Tibial artery (tissue), 4 donors: Measurements from ENCODE around the gene MORC4.
"Not testable (repeated sequence)": the region's sequence is repeated elsewhere in the genome, so short reads cannot be mapped to it uniquely, and the experiment has no call there.

ENCODE experiments used
- DNase-seq, 2 donors: peaks; one replicate each; pipeline ENCODE4 v3.0.0-alpha.2; 2019
- H3K27ac ChIP-seq, 2 donors: fragments of 200-600 bp; sonication (generic) in 1 of 2; 1 replicate in 1 of 2; 2 replicates in 1 of 2; pipeline ENCODE4 v1.5.1; 2018 to 2019; ENCODE audit warnings: mild to moderate bottlenecking in 1 of 2
- H3K27me3 ChIP-seq, 2 donors: fragments of 200-600 bp; sonication (generic) in 1 of 2; one replicate each; pipeline versions ENCODE4 v1.5.1 to v1.6.0; 2016 to 2019
- H3K36me3 ChIP-seq, 3 donors: fragments of 200-600 bp; sonication (generic) in 2 of 3; one replicate each; pipeline ENCODE4 v1.5.1; 2016 to 2019; ENCODE audit warnings: mild to moderate bottlenecking in 2 of 3
- H3K4me1 ChIP-seq, 4 donors: fragments of 200-600 bp; sonication (generic) in 2 of 4; 1 replicate in 3 of 4; 2 replicates in 1 of 4; pipeline ENCODE4 v1.5.1; 2016 to 2019
- H3K4me3 ChIP-seq, 2 donors: fragments of 200-600 bp; sonication (generic) in 1 of 2; 1 replicate in 1 of 2; 2 replicates in 1 of 2; pipeline ENCODE4 v1.5.1; 2018 to 2019; ENCODE audit warnings: mild to moderate bottlenecking in 2 of 2
- H3K9me3 ChIP-seq, 3 donors: fragments of 200-600 bp; sonication (generic) in 1 of 3; one replicate each; pipeline ENCODE4 v1.5.1; 2016 to 2019
- CTCF ChIP-seq, 2 experiments: fragments of 200-600 bp in 1 of 2; fragments of 450-650 bp in 1 of 2; IDR thresholded peaks; one replicate each; pipeline ENCODE4 v1.5.1; 2017 to 2019; ENCODE audit warnings: antibody characterized with exemption in 2 of 2, mild to moderate bottlenecking in 1 of 2, moderate library complexity in 1 of 2
- intact Hi-C: fragments of 100-400 bp; cut with DNase I; formaldehyde crosslinking; loops from one replicate; pipeline ENCODE4 v1.15.0; 2023; ENCODE audit warnings: low total_unique reads

Gene MORC4

GRCh38 chrX:106976416-106976815 is 23.6 kb downstream of the MORC4 start:
- no peaks in the 10 kb centered on the region for H3K4me1 ChIP-seq

GRCh38 chrX:106973433-106974149 is 26.4 kb downstream of the MORC4 start:
- no peaks in the 10 kb centered on the region for H3K27me3 ChIP-seq
- H3K36me3 ChIP-seq = peaks cover 0 to 5% (median 0%) of the 10 kb centered on the region in 3 donors
- H3K27ac ChIP-seq = no peak overlapping the region
- no peak overlapping the region for H3K4me3 ChIP-seq
- no peaks in the 10 kb centered on the region for H3K9me3 ChIP-seq
- intact Hi-C loops = no loop called here
- no peaks in the 10 kb centered on the region for H3K4me1 ChIP-seq
- no peak for TF ChIP-seq CTCF (IDR thresholded peaks at IDR 0.05)
- DNase-seq = no peak

More at GRCh38 chrX:106976416-106976815, 23.6 kb downstream of the MORC4 start:
- Histone ChIP-seq H3K9me3 (no peaks in the 10 kb centered on the region), H3K27ac (no peak overlapping the region), H3K4me3 (no peak overlapping the region), H3K36me3 (peaks cover 0 to 6% (median 0%) of the 10 kb centered on the region in 3 donors), H3K27me3 (no peaks in the 10 kb centered on the region)
- TF ChIP-seq CTCF (IDR thresholded peaks at IDR 0.05) = no peak
- DNase-seq = no peak
- intact Hi-C loops = no loop called here

- Histone ChIP-seq H3K4me3 (no peak overlapping the region), H3K4me1 (no peaks in the 10 kb centered on the region), H3K27me3 (no peaks in the 10 kb centered on the region), H3K36me3 (peaks cover 0 to 5% (median 0%) of the 10 kb centered on the region in 3 donors), H3K27ac (no peak overlapping the region), H3K9me3 (no peaks in the 10 kb centered on the region)
- no peak for TF ChIP-seq CTCF (IDR thresholded peaks at IDR 0.05)
- no peak for DNase-seq
- intact Hi-C loops = no loop called here
Observed at GRCh38 chrX:106972896-106973295, 27.1 kb downstream of the MORC4 start.

GRCh38 chrX:106966547-106966946 is 33.5 kb downstream of the MORC4 start:
- H3K36me3 ChIP-seq = peaks cover 2 to 14% (median 4%) of the 10 kb centered on the region in 3 donors
- DNase-seq, H3K9me3 ChIP-seq, H3K4me1 ChIP-seq, H3K27me3 ChIP-seq, intact Hi-C loops, H3K4me3 ChIP-seq, H3K27ac ChIP-seq: not testable (repeated sequence)

GRCh38 chrX:106964290-106964689 is 35.7 kb downstream of the MORC4 start:
- peaks cover 4 to 14% (median 9%) of the 10 kb centered on the region in 3 donors for H3K36me3 ChIP-seq
- no peaks in the 10 kb centered on the region for H3K9me3 ChIP-seq
- intact Hi-C loops = no loop called here
- H3K27ac ChIP-seq = no peak overlapping the region
- TF ChIP-seq CTCF (IDR thresholded peaks at IDR 0.05) = no peak
- no peaks in the 10 kb centered on the region for H3K27me3 ChIP-seq
- no peak overlapping the region for H3K4me3 ChIP-seq
- no peak for DNase-seq
- H3K4me1 ChIP-seq = no peaks in the 10 kb centered on the region

GRCh38 chrX:106963111-106963510 is 36.9 kb downstream of the MORC4 start:
- no peaks in the 10 kb centered on the region for H3K9me3 ChIP-seq
- peaks cover 4 to 14% (median 9%) of the 10 kb centered on the region in 3 donors for H3K36me3 ChIP-seq
- no peak for TF ChIP-seq CTCF (IDR thresholded peaks at IDR 0.05)
- H3K27me3 ChIP-seq = no peaks in the 10 kb centered on the region
- H3K4me3 ChIP-seq = no peak overlapping the region
- intact Hi-C loops = no loop called here
- no peaks in the 10 kb centered on the region for H3K4me1 ChIP-seq
- no peak for DNase-seq
- no peak overlapping the region for H3K27ac ChIP-seq
